Neural cell (in vitro differentiated cells): ENCODE data around the gene ANAPC5.

ENCODE experiments used
- RAD21 ChIP-seq: fragments of 450-650 bp; conservative IDR thresholded peaks from 2 replicates; pipeline ENCODE4 v1.6.1; 2014; ENCODE audit warnings: antibody characterized with exemption, mild to moderate bottlenecking, moderate library complexity
- TF ChIP-seq, protein P1 (sequence below): fragments of 450-650 bp; IDR thresholded peaks from 2 replicates; pipeline ENCODE4 v1.5.1; 2014; ENCODE audit warnings: antibody characterized with exemption, mild to moderate bottlenecking, moderate library complexity; ENCODE audit not compliant: poor library complexity, severe bottlenecking

DNA sequence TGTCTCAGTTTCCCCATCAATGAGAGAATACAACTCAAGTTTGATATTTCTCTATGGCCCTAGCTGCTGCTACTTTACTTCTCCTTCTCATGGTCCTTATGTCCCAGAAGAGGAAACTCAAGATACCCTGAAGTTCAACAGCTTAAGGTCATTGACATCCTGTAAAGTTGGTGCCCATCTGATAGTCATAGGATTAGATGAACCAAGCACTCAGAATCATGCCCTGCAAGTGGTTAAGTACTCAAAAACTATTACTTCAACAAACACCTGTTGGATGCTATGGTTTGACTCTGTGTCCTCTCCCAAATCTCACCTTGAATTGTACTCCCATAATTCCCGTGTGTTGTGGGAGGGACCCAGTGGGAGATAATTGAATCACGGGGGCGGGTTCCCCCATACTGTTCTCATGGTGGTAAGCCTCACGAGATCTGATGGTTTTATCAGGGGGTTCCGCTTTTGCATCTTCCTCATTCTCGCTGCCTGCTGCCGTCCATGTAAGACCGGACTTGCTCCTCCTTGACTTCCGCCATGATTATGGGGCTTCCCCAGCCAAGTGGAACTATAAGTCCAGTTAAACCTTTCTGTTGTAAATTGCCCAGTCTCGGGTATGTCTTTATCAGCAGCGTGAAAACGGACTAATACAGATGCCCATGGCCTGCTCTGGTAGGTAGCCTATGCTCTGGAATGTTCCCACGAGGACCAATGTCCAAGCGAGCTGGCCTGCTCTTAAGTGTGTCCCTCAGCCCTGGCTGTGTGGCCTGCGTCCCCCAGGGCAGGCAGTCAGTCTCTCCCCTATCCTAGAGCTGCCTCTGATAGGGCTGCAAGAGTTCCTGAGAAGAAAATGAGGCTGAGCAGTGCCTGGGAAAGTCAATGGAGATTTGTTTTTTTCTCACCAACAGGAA is 73.8 kb downstream of the ANAPC5 start:
- TF ChIP-seq, protein P1, sequence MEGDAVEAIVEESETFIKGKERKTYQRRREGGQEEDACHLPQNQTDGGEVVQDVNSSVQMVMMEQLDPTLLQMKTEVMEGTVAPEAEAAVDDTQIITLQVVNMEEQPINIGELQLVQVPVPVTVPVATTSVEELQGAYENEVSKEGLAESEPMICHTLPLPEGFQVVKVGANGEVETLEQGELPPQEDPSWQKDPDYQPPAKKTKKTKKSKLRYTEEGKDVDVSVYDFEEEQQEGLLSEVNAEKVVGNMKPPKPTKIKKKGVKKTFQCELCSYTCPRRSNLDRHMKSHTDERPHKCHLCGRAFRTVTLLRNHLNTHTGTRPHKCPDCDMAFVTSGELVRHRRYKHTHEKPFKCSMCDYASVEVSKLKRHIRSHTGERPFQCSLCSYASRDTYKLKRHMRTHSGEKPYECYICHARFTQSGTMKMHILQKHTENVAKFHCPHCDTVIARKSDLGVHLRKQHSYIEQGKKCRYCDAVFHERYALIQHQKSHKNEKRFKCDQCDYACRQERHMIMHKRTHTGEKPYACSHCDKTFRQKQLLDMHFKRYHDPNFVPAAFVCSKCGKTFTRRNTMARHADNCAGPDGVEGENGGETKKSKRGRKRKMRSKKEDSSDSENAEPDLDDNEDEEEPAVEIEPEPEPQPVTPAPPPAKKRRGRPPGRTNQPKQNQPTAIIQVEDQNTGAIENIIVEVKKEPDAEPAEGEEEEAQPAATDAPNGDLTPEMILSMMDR = no peak
- no peak for TF ChIP-seq RAD21
